Upper lobe of left lung (tissue), 4 donors: ENCODE results near the gene CFAP57.

Experiments
- CTCF ChIP-seq, 6 experiments: fragments of 450-650 bp in 4 of 6; fragments of 200-600 bp in 2 of 6; sonication (generic) in 2 of 6; IDR thresholded peaks; one replicate each; pipeline ENCODE4 v1.5.1; 2016 to 2019; ENCODE audit warnings: antibody characterized with exemption in 6 of 6
- EP300 ChIP-seq, 4 donors: sonication (generic); formaldehyde crosslinking; IDR thresholded peaks; one replicate each; pipeline ENCODE4 v1.5.1; 2017; ENCODE audit warnings: antibody characterized with exemption in 4 of 4, control low read depth in 2 of 4

- TF ChIP-seq CTCF (IDR thresholded peaks at IDR 0.05) (no peak), EP300 (IDR thresholded peaks at IDR 0.05) (no peak)
Measured at GRCh38 chr1:43299101-43299500, 127.0 kb downstream of the CFAP57 start.
